Transverse colon (tissue), 1 donor: Measurements from ENCODE around the gene DIPK1A.

ENCODE experiments used
- EP300 ChIP-seq: sonication (generic); formaldehyde crosslinking; IDR thresholded peaks from one replicate; pipeline ENCODE4 v1.6.1; 2017; ENCODE audit warnings: antibody characterized with exemption, low read depth
- POLR2A ChIP-seq: fragments of 450-650 bp; IDR thresholded peaks from one replicate; pipeline ENCODE4 v1.6.1; 2016; ENCODE audit warnings: antibody characterized with exemption, mild to moderate bottlenecking, moderate library complexity

- no peak for TF ChIP-seq EP300
- peak; percentile 97 for TF ChIP-seq POLR2A
Observed at GRCh38 chr1:92831762-92832536, 129.3 kb downstream of the DIPK1A start, which contains the start of gene RPL5.
